Endothelial cell of hepatic sinusoid (primary cell): Measurements from ENCODE around the gene NDUFB2.
"Not testable (repeated sequence)": the region's sequence is repeated elsewhere in the genome, so short reads cannot be mapped to it uniquely, and the experiment has no call there.

Source experiments
- in situ Hi-C: cut with HindIII; loops from 2 replicates; pipeline ENCODE4 v1.10.0; 2017; ENCODE audit warnings: low sequenced_read_pairs

Gene NDUFB2

DNA sequence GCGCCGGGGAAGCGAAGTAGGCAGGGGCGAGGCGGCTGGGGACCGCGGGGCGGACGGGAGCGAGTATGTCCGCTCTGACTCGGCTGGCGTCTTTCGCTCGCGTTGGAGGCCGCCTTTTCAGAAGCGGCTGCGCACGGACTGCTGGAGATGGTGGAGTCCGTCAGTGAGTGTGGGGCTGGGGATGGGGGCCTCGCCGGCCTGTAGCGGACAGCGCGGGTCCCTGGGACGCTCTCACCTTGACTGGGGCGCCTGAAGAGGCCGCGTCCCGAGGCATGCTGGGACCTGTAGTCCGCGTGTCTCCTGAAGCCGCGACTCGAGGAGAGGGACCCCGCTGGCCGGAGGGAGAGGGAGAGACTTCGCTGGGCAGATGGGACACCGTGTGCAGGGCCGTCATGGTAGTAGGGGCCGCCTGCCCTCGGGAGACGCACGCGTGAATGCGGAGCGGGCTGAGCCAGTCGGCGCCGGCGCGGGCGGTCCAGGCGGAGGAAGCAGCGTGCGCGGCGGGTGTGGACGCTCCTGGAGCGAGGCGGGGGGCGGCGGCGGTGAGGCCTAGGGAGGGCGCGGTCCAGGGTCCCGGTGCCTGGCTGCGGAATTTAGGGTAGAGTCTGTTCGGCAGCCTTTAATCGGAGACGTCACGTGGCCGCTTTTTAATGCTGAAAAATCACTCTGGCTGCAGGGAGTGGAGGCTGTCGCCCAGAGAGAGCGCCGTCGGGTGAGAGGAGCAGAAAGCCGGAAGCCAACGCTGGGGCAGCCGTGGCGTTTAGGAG lies at the start of gene NDUFB2:
Gene NDUFB2 (plus strand): TSS at position 29 of the 767 bp plus-strand sequence. CDS start 37 bp downstream, at position 66.
- in situ Hi-C loops: no loop called here

DNA sequence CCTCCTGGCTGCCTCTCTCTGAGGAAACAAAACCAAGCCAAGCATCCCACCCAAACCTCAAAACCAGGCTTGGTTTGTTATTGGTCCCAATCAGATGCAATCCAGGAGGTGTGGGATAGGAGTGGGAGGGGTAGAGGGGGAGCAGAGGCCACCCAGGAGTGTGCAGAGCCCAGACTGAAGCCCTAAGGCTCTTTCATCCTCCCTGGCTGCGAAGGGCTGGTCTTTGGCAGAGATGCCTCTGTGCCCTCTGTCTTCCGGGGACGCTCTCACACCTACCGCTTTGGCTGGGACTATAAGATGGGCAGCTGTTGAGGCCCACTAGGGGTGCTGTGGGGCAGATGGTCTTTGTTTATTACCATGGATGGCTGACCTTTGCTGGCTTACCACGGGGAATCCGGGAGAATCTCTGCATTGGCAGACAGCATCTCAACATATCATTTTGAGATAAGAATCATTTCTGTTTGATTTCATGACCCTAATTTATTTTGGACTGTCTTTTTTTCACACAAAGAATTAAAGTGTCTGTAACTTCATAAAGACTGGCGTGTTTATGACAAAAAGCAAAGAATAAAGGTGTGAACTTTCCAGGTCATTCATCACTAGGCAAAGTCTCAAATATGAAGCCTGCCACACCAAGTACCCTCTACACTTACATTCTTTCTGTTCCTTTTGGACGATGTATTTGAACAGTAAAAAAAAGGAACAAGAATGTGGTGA lies 49.4 kb upstream of the NDUFB2 start:
- in situ Hi-C loops: loop anchor here (10.0 kb wide), 1 partner anchor 122 kb away; no protein-coding TSS in a partner anchor

DNA sequence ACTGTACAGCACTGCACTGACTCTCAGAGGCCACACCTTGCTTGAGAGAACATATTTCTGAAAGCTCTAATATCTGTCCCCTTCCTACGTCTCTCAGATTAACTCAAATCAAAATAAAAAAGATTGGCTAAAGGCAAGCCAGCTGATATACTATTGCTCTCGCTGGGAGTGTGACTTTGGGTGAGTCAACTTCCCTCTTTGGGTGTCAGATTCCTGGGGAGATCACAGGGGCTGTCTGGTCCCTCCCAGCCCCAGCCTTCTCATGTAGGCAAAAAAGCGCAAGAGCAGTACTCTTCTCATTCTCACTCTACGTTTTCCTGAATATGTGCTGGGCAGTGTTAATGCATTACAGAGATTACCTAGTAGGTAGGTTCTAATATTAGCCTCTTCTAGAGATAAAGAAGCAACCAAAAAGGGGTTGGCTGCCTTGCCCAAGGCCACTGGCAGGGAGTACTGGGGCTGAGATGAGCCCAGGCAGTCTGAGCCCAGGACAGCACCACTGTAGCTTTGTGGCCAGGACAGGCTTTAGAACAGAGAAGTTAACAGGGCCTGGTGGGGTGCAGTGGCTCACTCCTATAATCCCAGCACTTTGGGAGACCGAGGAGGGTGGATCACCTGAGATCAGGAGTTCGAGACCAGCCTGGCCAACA lies 46.8 kb upstream of the NDUFB2 start:
- in situ Hi-C loops: loop anchor here (10.0 kb wide), 1 partner anchor 125 kb away; no protein-coding TSS in a partner anchor

DNA sequence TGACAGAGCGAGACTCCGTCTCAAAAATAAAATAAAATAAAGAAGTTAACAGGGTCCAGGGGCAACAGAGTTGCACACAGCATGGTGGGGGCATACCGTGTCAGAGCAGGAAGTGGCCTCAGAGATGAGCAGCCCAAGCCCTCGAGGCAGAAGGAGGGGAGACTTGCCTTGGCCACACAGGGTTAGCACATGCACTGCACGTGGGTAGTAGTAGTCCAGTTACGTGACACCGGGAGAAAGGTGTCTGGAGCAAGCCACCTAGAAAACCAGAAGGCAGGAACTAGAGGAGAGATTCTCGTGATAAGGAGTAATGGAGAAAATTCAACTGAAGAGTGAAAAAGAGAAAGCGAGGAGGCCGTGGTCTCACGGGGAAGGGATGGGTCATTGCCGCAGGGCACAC lies 46.1 kb upstream of the NDUFB2 start:
- in situ Hi-C loops: no loop called here

DNA sequence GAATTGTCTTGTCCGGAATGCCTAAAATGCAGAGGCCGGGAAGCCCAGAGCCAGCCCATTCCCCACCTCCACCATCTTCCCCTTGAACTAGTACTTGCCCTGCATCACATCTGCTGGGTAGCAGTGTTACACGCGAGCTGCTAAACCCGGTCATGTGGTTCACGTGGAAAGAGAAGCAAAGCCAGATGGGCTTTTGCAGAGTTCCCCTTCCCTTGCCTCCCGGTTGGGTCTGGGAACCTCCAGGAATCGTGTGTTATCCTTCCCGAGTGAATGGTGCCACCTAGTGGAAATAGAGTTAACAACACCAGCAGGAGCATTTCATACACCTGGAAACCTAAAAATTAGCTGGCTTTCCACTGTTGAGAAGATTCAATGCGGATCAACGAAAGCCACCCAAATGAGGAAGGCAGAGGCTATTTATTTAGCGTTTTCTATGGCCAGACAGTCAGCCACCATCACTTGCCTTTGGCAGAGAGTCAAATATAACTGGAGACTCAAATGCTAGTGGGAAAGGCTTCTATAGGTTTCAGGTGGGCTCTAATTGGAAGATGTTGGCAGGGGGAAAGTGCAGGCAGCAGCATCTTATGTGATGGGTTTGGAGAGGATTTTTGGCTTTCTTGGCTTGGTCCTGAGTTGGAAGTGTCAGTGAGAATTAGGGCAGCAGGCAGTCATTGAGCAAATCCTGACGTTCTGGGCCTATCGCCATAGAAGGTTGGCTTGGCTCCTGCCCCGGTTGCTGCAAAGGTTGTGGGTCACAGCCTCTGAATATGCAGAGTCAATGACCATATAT lies 43.0 kb upstream of the NDUFB2 start:
- in situ Hi-C loops: no loop called here

DNA sequence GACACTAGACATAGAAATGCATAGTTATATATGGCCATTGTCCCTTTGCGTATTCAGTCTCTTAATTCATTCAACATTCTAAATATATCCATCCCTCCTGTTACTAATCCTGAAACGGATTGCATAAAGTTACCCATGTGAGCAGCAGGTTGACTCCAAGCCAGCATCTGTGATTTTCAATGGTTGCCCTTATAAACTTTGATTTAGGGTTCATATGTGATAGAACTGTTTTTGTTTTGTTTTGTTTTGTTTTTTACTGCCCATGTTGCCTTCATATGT lies 42.5 kb upstream of the NDUFB2 start:
- in situ Hi-C loops: no loop called here

DNA sequence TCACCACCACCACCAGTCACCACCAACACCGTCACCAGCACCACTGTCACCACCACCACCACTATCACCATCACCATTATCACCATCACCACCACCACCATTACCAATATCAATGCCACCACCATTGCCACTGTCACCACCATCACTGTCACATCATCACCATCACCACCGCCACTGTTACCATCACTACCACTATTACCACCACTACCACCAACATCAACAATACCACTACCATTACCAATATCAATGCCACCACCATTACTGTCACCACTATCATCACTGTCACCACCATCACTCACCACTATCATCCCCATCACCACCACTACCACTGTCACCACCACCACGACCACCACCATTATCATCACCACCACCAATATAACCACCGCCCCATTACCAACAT lies 41.8 kb upstream of the NDUFB2 start:
- in situ Hi-C loops: no loop called here

DNA sequence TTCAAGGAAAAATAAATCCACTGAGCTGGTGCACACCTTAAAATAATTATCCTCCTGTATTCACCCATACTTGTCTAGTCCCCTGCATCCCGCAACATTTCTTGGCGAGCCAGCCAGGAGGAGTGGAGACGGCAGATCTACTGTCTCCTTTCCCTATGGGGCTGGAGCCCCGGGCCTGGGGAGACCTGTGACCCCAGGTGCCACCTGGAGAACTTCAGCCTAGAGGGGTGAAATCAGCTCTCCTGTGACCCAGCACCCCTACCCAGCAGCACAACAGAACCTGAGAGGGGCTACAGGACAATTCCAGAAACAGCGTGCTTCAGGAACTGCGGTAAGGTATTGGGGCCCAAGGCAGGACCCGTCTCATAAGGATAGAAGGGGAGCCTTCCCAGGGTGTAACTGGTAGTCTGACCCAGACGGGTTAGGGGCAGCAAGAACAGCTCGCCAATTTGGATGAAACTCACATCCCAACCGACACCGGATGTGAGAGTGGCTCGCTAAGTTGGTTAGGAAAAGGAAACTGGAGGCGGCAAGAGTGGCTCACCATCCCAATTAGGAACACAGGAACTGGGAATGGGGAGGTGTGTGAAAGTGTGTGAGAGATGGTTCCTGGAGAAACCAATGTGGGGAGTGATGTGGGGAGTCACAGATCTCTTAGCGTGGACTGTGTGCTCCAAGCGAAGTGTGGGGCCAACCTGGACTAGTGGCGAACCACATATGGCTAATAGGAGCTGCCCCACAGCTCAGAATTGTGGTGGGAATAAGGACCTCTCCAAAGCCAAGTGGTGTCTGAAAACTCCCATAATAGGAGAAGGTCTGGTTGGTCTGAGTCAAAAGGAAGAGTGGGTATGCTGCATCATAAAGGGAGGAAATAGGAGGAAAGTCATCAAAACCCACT lies 40.7 kb upstream of the NDUFB2 start:
- in situ Hi-C loops: no loop called here

DNA sequence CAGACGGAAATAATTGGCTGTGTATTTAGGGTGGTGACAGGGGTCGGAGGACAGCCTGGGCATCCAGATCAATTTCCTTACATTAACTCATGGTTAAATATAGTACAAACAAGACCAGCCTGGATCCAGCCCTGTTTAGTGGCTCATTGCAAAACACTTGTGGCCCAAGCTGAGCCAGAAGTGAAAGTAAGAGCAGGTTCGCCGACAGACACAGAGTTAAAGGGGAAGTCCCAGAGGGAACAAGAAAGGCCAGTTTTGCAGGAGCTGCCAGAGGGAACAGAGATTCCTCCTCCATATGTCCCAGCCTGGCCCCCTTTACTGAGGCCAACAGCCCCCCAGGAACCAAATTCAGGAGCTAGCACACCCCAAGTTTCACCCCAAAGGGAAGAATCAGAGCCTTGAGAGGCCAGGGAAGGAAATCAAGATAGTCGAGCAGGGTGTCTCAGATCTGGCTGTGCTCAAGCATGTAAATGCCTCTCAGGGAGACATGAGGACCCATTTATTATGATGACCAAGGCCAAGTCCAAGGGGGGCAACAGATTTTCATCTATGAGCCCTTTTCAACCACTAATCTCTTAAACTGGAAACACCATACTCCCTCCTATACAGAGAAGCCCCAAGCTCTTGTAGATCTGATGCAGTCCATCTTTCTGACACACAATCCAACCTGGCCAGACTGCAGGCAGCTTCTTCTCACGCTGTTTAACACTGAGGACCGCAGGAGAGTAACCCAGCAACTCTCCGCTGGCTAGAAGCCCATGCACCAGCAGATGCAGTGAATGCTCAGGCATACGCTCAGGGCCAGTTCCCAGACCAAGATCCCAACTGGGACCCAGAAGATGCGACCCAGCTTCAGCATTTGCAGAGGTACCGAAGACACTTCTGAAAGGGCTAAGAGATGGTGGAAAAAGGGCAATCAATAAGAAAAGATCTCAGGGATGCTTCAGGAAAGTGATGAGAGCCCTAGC lies 39.7 kb upstream of the NDUFB2 start:
- in situ Hi-C loops: no loop called here

DNA sequence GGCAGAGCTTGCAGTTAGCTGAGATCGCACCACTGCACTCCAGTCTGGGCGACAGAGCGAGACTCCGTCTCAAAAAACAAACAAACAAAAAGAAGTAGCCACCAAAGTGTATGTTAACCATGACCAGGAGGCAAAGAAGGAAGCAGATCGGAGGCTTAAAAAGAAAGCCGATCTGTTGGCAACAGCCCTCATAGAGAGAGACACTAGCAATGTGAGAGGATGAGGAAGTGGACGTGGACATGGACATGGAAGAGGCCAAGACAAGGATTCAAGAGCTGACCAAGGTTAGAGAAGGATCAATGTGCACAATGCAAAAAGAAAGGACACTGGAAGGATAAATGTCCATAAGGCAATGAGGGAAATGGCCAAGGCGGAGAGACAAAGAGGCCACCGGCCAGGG lies 38.6 kb upstream of the NDUFB2 start:
- in situ Hi-C loops: no loop called here

DNA sequence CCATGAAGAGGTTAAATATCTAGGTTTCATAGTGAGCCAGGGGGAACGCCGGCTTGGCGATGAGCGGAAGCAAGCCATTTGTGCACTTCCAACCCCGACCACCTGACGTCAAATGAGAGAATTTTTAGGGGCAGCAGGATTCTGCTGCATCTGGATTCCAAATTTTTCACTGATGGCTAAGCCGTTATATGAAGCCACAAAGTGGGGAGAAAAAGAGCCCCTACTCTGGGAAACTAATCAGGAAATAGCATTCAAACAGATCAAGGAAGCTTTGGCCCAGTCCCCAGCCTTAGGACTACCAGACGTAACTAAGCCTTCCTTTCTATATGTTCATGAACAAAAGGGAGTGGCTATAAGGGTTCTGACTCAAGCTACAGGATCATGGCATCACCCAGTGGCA lies 36.7 kb upstream of the NDUFB2 start:
- in situ Hi-C loops: no loop called here

DNA sequence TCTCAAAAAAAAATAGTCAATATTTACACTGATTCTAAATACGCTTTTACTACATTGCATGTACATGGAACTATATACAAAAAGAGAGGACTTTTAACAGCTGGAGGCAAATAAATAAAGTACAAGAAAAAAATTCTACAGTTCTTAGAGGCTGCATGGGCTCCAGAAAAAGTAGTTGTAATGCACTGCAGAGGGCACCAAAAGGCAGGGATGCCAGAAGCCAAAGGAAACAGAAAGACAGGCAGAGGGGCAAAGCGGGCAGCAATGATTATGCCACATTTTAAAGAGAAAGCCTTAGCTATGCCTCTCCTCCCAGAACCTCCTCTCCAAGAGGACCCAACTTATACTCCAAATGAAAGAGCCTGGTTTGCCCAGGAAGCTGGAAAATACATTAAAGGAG lies 35.4 kb upstream of the NDUFB2 start:
- in situ Hi-C loops: no loop called here

DNA sequence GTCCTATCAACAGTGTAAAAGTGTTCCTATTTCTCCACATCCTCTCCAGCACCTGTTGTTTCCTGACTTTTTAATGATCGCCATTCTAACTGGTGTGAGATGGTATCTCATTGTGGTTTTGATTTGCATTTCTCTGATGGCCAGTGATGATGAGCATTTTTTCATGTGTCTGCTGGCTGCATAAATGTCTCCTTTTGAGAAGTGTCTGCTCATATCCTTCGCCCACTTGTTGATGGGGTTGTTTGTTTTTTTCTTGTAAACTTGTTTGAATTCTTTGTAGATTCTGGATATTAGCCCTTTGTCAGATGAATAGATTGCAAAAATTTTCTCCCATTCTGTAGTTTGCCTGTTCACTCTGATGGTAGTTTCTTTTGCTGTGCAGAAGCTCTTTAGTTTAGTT lies 33.6 kb upstream of the NDUFB2 start:
- in situ Hi-C loops: not testable (repeated sequence)

DNA sequence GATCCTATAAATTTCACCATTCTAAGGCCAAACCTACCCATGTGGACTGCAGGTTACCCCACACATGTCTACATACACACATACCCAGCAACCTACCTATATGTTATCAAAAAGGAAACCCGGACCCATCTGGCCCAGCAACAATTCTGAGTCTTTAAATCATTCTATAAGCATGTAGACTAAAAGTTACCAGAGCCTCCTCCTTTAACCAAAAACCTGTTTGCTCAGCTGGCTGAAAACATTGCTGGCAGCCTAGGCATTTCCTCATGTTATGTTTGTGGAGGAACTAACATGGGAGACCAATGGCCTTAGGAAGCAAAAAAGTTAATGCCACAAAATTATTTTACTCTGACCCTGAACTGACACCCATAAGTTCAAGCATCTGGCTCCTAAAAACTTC lies 29.0 kb upstream of the NDUFB2 start:
- in situ Hi-C loops: no loop called here

DNA sequence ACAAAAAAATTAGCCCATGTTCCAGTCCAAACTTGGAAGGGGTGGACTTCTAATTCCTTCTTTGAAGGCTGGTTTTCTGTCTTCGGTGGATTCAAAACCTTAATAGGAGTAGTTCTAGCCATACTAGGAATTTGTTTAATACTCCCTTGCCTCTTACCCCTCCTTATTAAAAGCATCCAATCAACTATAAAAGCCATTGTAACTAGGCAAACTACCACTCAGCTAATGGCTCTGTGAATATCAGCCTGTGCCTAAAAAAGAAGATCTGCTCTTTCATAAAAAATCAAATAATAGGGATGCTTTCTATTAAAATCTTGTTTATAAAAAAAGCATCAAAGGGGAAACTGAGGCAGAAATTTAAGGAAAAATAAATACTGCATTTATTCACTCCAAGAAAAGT lies 27.9 kb upstream of the NDUFB2 start:
- in situ Hi-C loops: no loop called here

DNA sequence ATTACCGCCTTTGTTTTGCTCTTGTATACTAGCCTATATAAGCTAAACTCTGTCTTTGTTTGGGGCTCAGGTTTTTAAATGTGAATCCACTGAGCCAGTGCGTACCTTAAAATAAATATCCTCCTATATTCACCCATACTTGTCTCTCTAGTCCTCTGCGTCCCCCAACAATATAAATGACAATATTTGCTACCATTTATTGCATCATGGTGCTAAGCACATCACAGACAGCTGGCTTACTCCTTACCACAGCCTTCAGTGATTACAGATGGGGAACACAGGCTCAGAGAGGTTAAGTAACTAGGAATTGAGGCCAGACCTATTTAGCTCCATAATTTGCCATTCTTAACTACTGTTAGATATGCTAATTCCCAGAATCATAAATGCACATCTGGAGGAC lies 27.2 kb upstream of the NDUFB2 start:
- in situ Hi-C loops: no loop called here

DNA sequence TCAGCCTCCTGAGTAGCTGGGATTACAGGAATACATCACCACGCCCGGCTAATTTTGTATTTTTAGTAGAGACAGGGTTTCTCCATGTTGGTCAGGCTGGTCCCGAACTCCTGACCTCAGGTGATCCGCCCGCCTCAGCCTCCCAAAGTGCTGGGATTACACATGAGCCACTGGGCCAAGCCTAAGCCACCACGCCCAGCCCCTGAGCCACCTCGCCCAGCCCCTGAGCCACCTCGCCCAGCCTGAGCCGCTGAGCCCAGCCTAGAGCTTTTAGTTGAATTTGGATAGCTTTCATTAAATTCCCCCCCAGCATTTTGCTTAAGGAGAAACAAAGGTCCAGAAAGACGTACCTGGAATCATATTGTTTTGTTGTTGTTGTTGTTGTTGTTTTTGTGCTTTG lies 26.6 kb upstream of the NDUFB2 start:
- in situ Hi-C loops: not testable (repeated sequence)

DNA sequence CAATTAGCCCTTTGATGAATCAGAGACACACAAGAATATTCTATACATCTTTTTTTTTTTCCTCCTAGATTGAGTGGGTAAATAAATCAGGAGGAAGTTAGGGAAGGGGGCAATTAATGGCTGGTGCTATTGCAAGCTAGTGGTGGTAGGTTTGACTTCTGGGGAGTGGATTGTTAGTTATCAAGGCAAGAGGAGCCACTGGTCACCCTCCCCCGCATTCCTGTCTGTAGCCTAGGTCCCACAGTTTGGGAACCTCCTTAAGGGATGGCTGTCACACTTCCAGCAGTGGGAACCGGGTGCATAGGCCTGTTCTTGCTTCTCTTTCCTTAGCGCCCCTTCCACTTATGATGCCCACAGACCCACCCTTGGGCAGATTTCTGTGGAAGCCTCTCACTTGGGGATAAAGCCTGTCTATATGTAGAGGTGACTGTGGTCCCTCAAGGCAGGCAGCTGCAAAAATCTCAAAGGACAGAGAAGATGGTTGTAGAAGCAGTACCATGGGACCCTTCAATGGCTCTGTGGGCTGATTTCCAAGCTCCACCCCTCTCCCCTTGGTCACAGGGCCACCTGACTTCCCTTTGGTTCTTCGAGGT lies 26.1 kb upstream of the NDUFB2 start:
- in situ Hi-C loops: no loop called here

DNA sequence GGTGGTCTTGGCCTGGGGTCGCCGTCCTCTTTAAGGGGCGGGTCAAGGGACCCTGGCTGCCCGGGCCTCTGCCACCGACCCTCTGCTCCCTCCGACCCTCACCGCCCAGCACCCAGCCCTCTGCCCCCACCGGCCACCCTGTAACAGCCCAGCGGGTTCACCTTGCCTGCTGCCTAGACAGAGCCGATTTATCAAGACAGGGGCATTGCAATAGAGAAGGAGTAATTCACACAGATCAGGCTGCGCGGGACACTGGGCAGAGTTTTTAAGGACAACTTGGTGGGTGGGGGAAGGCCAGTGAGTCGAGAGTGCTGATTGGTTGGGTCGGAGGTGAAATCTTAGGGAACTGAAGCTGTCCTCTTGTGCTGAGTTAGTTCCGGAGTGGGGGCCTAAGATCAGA lies 24.5 kb upstream of the NDUFB2 start:
- in situ Hi-C loops: no loop called here
